Coronary artery (tissue), 2 donors: ENCODE measurements around the gene DNAJC9.
A peak's percentile ranks its signal among the peaks of the same experiment; 100 is the strongest.

Source experiments
- DNase-seq: peaks from one replicate; pipeline ENCODE4 v3.0.0-alpha.2; 2017; ENCODE audit warnings: low spot score
- H3K27ac ChIP-seq, 2 donors: fragments of 200-600 bp; sonication (generic); one replicate each; pipeline ENCODE4 v1.5.1; 2016 to 2019
- H3K4me3 ChIP-seq: fragments of 200-600 bp; sonication (generic); 2 replicates; pipeline ENCODE4 v1.5.1; 2016; ENCODE audit warnings: mild to moderate bottlenecking, moderate library complexity
- CTCF ChIP-seq: fragments of 200-600 bp; sonication (generic); IDR thresholded peaks from one replicate; pipeline ENCODE4 v1.5.1; 2019; ENCODE audit warnings: antibody characterized with exemption

DNAJC9 gene

GRCh38 chr10:73246646-73247508 lies at the start of gene DNAJC9:
TSS of gene DNAJC9 (minus strand) at chr10:73247255. CDS start at chr10:73247189, 66 bp downstream.
- peak within 1 kb of the TSS; percentile 76 to 91 for H3K27ac ChIP-seq
- H3K4me3 ChIP-seq, result peak within 1 kb of the TSS; percentile 97
- no peak for TF ChIP-seq CTCF
- peak; percentile 96 for DNase-seq

GRCh38 chr10:73293461-73293860 lies 46.4 kb upstream of the DNAJC9 start:
- no peak for DNase-seq
- H3K4me3 ChIP-seq, result no peak overlapping the region
- H3K27ac ChIP-seq, result no peak overlapping the region
- no peak for TF ChIP-seq CTCF

- no peak for DNase-seq
- no peak for TF ChIP-seq CTCF
- Histone ChIP-seq H3K27ac (no peak overlapping the region), H3K4me3 (no peak overlapping the region)
Observed at GRCh38 chr10:73289958-73290357, 42.9 kb upstream of the DNAJC9 start.

GRCh38 chr10:73287441-73287840 lies 40.4 kb upstream of the DNAJC9 start:
- DNase-seq, result no peak
- TF ChIP-seq CTCF, result no peak
- Histone ChIP-seq H3K27ac (no peak overlapping the region), H3K4me3 (no peak overlapping the region)

GRCh38 chr10:73281097-73281496 lies 34.0 kb upstream of the DNAJC9 start:
- TF ChIP-seq CTCF, result no peak
- DNase-seq, result no peak
- H3K27ac ChIP-seq, result no peak overlapping the region
- H3K4me3 ChIP-seq, result no peak overlapping the region

- TF ChIP-seq CTCF, result no peak
- H3K27ac ChIP-seq, result no peak overlapping the region
- H3K4me3 ChIP-seq, result no peak overlapping the region
- DNase-seq, result no peak
Observed at GRCh38 chr10:73264423-73264822, 17.4 kb upstream of the DNAJC9 start.
